UCSD-AML1 (cell line): Measurements from ENCODE around the gene PSMG4.

Experiments
- DNase-seq: peaks from one replicate; lab custom pipeline; 2025; ENCODE audit not compliant: unreplicated experiment; lab: John Stamatoyannopoulos, UW

PSMG4 gene

GRCh38 chr6:3305831-3306230 is 47.1 kb downstream of the PSMG4 start:
- DNase-seq = no peak

DNA sequence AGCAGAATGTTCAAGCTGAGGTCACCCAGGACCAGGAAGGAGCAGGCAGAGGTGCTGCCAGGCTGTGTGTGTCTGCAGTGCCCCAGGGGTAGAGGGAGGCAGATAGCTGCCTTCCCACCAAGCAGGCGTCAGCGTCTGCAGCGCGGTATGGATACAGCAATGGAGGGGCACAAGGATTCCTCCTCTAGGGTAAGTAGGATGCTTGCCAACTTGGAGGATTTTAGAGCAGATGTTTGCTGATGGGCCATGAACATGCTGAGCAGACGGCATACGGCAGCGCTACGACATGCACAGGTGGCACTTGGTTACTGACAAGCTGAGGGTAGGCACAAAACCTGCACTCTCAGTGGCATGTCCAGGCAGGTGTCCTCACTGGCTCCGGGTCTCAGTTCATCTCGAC is 48.1 kb downstream of the PSMG4 start:
- DNase-seq = no peak

GRCh38 chr6:3307436-3307835 is 48.7 kb downstream of the PSMG4 start:
- no peak for DNase-seq

GRCh38 chr6:3308106-3308505 is 49.4 kb downstream of the PSMG4 start:
- no peak for DNase-seq

- DNase-seq = no peak
Observed at GRCh38 chr6:3309391-3310050, 50.8 kb downstream of the PSMG4 start.

DNA sequence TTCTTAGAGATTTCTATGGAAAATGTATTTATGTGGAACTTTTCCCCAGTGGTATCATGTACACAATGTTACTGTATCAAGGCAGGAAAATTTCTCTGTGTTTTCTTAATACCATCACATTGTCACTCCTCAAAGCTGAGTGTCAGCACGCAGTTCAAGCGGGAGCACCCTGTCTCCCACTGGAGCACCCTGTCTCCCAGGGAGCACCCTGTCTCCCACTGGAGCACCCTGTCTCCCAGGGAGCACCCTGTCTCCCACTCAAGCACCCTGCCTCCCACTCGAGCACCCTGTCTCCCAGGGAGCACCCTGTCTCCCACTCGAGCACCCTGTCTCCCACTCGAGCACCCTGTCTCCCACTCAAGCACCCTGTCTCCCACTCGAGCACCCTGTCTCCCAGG is 51.3 kb downstream of the PSMG4 start:
- no peak for DNase-seq

- no peak for DNase-seq
Observed at GRCh38 chr6:3310703-3311102, 52.0 kb downstream of the PSMG4 start.

DNA sequence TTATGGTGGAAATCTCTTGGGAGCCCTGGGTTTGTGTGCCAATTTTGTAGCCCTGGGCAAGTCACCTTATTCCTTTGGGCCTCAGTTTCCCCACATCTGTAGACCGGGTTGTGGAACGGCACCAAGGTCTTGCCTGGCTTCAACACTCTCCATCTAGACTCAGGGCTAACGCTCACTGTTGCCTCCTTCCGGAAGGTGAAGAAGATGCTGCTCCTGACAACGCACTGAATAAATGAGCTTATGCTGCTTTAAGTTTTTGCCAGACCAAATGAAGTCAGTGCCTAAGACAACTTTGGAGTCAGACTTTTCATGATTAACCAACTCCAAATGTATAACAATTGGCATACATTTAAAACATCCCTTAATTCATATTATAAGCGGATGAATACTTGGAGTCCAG is 53.1 kb downstream of the PSMG4 start:
- DNase-seq = no peak

DNA sequence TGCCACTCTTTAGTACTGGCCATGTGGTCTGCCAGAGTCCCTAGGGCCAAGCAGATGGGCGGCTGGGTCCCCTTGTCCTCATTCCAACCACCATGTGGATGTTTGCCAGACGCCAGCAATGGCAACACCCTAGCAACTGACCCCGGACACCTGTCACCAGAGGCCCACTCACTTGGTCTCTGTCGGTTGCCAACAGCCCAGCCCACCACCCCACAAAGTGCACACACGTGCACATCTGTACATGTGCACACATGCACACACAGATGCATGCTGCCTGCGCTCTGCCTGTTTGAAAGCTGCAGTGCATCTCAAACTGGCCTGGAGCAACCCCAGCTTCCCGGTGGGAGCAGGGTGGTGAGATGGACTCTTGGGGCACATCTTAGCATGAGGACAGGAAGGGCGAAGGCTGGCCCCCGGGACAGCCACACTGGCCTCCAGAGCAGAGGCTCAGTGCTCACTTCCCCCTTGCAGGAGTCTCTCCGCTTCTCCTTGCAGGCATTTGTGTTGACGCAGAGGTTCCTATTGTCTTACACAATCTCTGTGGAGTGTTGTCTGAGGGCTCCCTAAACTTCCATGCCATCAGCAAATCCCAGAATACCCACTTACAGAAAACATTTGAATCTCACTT is 54.0 kb downstream of the PSMG4 start:
- DNase-seq = no peak

- DNase-seq = no peak
Observed at GRCh38 chr6:3314176-3314575, 55.4 kb downstream of the PSMG4 start.

DNA sequence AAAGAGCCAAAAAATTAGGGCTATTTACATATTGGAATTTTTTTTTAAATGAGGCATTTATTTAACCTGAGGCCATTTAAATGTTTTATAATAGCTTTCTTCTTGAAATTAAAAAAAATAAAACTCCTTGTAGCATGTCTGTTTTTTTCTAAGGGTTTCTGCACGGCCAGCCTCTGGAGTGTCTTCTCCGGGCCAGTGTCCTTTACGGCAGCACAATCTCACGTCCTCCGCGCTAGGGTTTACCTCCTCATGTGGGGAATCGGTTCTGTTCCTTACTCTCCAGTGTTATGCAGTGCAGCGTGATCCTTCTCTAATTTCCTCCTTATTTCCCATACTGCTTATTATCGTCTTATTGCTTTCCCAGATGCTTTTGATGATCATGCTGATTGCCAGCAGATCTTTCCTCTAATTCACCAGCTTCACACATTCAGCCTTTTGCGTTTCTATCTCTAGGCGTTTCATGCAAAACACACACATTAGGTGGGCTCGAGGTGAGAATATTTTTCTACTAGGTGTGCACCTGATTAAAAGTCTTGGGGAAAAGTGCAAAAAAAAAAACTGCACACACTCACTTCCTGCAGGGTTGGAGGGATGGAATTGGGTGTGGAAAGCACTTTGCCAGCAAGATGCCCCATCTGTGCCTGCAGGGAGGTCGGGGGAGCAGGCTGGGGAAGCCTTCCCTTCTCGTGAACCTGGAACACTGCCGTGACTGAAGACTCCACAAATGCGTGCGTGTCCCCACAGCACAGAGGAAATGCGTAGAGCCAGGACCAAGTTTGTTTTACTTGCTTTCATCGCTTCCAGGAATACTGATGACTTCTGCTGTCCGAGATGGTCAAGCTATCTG is 56.1 kb downstream of the PSMG4 start:
- no peak for DNase-seq

DNA sequence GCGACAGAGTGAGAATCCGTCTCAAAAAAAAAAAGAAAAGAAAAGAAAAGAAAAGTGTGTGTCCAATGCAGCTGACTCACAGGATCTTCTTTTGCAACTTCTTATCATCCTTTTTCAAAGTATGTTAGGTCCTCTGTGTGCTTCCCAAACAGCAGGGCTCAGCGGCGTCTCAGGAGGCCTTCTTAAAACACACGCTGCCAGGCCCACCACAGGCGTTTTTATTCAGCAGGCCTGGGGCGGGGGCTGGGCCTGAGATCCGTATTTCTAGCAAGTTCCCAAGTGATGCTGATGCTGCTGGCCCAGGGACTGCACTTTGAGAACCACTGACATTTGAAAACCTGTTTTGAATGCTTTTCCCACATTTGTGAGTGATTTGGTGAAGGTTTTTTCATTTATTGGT is 57.1 kb downstream of the PSMG4 start:
- DNase-seq = no peak

DNA sequence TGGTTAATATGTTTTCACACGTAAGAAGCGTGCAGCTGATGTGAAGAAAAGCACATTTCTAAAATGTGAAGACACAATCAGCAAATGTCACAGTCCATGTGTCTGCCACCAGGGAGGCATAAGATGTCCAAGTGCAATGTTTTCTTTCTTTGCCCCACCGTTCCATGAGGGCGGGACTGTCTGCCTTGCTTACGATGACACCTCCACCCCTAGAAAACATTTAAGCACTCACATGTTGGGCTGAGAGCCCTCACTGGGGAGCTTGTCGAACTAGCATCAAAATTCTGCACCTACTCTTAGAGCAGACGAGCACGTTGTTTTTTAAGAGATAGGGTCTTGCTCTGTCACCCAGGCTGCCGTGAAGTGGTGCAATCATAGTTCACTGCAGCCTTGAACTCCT is 57.6 kb downstream of the PSMG4 start:
- no peak for DNase-seq

DNA sequence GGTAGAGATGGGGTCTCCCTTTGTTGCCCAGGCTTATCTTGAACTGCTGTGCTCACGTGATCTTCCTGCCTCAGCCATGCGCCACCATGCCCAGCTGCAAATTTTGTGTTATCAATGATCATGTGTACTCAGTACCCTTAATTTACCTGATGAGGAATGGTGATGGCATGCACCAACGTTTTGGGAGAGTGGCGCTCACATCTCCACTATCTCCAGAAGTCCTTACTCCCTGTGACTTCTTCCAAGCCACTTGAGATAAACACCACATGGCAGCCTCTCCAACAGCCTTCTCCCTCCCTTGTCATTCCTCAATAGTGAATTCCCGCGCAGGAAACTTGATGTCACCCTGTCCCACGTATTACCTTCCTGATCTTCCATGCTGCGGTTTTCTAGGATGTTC is 58.1 kb downstream of the PSMG4 start:
- DNase-seq = no peak
